NCI-H1048 (cell line): ENCODE data around the gene SLC37A1.

Experiments used
- DNase-seq: peaks from one replicate; lab custom pipeline; 2025; lab: John Stamatoyannopoulos, UW

Gene SLC37A1

DNA sequence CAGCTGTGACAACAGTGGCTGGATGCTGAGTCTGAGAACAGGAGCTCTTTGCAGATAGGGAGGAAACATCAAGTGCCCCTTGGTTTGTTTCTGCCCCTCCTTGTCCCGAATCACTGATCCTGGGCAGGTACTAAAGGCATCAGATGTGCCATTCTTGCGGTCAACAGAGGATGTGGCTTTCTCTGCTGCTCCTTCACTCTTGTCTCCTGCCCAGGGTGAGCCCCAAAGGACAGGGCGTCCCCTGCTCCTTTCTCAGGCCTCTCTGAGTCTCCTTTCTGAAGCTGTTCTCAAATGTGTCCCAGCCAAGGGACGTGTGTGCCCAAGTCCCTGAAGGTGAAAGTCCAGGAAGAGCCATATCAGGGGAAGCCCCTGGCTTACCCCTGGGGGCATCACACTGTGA lies 31.7 kb downstream of the SLC37A1 start:
- no peak for DNase-seq

DNA sequence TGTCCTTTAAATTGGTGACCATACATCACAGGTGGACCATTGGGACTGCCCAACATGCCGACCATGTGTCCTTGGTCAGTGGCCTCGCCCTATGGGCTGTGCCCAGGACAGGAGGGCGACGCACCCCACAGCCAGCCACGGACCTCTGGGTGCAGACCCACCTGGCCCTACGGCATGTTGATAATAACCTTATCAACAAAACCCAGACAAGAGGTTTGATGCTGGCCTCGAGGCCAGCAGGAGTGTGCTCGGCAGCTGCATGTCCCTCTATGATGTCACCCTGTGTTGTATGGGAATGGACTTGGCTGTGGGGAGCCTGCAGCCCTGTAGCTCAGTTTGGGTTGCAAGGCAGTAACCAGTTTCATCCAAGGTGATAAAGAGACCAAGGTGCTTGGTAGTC lies 32.1 kb downstream of the SLC37A1 start:
- DNase-seq, result no peak

DNA sequence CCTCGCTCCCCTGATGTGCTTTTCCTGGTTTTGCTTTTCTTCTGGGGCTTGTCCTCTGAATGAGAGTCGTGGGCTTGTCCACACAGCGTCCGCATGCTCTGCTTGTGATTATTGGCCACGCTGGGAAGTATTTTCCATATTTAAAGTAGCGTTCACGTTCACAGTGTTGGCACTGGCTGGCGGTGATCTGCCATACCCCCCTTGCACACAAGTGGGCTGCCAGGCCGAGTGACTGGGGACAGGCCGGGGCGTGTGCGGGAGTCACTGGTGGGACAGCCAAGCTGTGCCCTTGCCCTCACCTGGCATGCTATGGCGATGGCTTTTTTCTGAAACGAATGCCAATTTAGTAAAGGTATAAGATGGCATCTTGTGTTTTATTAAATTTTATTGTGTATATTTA lies 32.8 kb downstream of the SLC37A1 start:
- DNase-seq, result no peak

GRCh38 chr21:42547001-42547905 lies 33.6 kb downstream of the SLC37A1 start:
- no peak for DNase-seq

DNA sequence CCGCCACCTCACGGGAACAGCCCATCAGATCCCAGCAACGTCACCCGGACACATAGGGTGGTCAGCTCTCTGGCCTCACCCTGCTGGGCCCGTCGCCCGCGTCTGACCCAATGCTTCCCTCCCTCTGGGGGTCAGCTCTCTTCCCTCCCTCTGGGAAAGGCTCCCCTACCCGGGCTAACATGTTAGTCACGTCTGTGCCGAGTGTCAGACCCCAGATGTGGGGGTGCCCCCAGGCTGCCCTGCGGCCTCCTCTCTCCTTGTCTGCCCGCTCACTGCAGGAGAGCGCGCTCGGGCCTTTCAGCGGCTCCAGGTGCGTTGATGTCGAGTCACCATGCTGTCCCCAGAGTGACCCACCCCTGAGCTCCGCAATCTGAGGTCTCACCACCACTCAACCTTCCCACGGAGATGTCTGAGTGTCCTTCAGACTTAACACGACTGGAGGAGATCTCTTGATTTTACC lies 34.3 kb downstream of the SLC37A1 start:
- no peak for DNase-seq

- DNase-seq, result no peak
Observed at GRCh38 chr21:42548687-42549406, 35.2 kb downstream of the SLC37A1 start.

- no peak for DNase-seq
Observed at GRCh38 chr21:42550817-42551216, 37.2 kb downstream of the SLC37A1 start.

DNA sequence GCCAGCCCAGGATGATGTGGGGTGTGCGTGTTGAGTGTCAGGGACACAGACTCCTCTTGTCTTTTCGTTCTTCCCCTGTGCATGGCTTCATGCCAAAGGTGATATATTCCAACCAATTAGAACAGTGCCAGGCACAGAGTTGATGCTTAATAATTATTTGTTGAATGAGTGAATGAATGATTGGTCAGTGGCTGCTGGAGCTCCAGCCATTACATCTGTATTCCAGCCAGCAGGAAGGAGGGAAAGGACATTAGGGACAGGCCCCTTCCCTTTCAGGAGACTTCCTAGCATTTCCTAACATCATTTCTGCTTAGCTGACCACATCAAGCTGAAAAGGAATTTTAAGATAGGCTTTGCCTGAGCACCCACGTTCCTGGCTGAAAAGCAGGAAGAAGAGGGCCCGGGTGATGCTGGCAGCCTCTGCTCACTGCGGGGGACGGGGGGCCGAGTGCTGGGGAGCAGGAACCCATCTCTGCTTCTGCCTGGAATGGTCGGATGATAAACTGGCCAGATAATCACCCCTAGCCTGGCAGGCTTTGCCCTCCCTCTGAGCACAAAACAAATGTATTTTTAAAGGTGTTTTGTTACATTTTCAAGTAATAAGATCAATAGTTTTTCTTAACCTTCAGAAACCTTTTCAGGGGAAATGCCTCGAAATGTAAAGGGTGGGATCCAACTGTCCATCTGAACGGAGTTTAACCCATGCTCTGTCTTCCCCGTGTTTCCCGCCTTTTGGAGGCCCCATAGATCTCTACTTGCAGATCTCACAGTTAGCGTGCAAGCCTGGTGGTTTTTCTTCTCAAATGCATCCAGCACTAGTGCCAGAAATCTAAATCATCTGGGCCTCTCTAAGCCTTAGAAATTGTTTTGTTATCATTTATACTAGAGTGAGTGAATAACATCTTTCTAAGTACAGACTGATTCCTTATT lies 39.0 kb downstream of the SLC37A1 start:
- no peak for DNase-seq

GRCh38 chr21:42553435-42553834 lies 39.8 kb downstream of the SLC37A1 start:
- no peak for DNase-seq

- no peak for DNase-seq
Observed at GRCh38 chr21:42554251-42554961, 40.8 kb downstream of the SLC37A1 start.

DNA sequence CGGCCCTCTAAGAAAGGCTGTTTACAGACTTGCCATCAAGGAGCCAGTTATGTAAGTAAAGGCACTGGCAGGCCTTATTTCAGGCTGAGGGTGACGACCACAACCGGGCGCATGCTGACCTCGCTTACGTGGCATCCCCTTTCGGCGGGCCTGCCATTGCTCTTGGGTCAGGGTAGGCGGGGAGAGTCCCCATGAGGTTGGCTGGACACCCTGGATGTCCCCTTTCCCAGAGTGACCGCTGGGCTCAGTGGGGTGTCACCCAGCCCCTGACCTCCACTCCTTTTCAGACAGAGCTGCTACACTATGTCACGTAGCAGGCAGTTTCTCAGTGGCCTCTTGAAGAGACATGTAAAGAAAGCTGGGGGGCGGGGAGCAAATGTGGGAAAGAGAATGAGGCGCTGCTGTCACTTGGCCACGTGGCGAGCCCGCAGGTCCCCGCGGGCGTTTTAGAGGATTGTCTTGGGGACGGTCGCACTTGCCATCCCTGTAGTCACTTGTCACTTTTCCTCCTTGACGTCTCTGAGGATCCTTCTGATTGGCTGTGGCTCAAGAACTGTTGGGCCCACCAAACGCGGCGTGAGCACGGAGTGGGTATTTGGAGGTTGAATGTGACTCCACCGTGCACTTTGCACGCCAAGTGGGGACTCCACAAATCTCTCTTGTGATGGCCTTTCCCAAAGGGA lies 42.2 kb downstream of the SLC37A1 start:
- DNase-seq, result no peak

GRCh38 chr21:42556476-42556875 lies 42.8 kb downstream of the SLC37A1 start:
- no peak for DNase-seq

DNA sequence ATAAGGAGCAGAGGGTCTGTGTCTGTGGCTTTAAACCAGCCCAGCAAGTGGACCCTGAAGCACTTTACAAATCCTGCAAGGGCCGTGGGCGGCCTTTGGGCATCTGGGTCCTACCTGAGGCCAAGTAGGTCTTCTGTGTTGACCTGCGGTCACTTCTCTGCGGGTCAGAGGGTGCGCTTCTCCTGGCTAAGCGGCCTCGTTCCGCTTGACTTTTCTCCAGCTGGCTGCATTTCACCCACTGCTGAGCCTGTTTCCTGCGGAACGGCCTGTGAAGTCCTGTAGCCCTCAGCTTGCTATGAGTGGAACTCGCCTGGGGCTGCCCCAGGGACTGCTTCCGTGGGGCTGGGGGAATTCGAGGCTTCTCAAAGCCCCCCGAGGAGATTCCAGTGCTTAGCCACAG lies 43.3 kb downstream of the SLC37A1 start:
- DNase-seq, result no peak

DNA sequence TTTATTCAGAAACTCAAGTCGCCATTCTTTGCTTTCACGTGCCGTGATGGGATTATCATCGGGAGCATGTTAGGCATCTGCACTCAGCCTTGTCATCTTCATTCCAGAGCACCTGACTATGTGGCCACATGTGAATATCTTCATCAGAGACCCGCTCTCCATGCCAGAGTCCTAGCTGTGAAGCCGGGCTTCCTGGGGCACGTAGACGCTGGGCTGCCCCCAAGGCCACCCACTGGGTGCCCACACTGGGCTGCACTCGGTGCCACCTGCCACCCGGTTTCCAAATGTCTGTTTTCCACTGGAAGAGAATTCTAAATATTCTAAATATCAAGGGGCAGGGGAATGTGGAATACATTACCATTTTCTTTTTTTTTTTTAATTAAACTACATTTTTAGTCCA lies 43.8 kb downstream of the SLC37A1 start:
- no peak for DNase-seq

- DNase-seq, result no peak
Observed at GRCh38 chr21:42558368-42558767, 44.7 kb downstream of the SLC37A1 start.

GRCh38 chr21:42558846-42559245 lies 45.2 kb downstream of the SLC37A1 start:
- DNase-seq, result no peak

GRCh38 chr21:42559326-42559725 lies 45.7 kb downstream of the SLC37A1 start:
- no peak for DNase-seq

GRCh38 chr21:42560517-42561179 lies 47.0 kb downstream of the SLC37A1 start:
- no peak for DNase-seq

DNA sequence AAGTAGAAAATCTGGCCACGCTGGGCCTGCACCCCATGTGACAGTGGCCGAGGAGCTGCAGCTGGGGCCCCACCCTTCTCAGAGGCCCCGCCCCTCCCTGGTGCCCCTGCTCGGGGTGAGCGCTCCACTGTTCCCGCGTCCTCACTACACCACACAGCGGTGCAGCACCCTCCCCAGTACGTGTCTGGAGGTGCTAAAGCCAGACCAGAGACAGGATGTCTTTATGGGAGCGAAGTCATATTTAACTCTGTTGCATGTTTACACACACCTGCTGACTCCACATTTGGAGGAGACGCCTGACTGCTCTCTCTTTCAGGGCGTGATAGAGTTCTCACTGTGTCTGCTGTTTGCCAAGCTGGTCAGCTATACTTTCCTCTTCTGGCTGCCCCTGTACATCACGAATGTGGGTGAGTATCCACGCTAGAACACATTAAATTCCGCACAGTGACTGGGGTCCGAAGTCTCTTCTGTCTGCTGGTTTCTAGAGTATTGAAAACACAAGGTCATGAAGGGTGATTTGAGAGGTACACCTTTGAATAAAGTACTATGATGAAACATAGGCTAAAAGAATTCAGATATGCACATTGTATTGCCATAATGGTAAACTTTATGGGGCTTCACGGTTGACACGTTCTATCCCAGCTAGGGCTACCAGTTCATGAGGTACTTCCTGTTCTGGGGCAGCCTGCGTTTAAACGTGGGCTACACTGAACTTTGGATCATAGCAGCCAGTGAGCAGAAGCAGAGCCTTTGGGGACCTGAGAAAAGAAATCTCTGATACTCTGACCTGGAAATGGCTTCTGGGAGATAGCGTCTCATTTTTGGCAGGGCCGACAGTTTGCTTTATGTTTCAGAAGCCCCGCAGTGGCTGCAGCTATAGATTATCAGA lies 48.4 kb downstream of the SLC37A1 start:
- no peak for DNase-seq
